GM13977 (cell line): ENCODE measurements around the gene GDI2.
"Not testable (repeated sequence)": the region's sequence is repeated elsewhere in the genome, so short reads cannot be mapped to it uniquely, and the experiment has no call there.

Source experiments
- DNase-seq: peaks from one replicate; pipeline ENCODE4 v3.0.0; 2012; ENCODE audit warnings: low spot score
- CTCF ChIP-seq: IDR thresholded peaks from 2 replicates; pipeline ENCODE4 v1.5.1; 2012; ENCODE audit warnings: mild to moderate bottlenecking, control low read depth; ENCODE audit not compliant: insufficient read depth; ENCODE audit errors: extremely low read depth, missing control alignments
- in situ Hi-C: fragments of 300-500 bp; cut with MboI; formaldehyde crosslinking; loops from one replicate; pipeline ENCODE4 v1.12.0; 2022; ENCODE audit warnings: low sequenced_read_pairs, low pct_unique_long_range_greater_than_20kb, mixed read lengths, inconsistent platforms; ENCODE audit not compliant: unreplicated experiment

GDI2 gene

GRCh38 chr10:5788969-5789368, 24.3 kb downstream of the GDI2 start:
- TF ChIP-seq CTCF: no peak
- DNase-seq: no peak
- in situ Hi-C loops: no loop called here

- in situ Hi-C loops: no loop called here
- no peak for TF ChIP-seq CTCF
- DNase-seq: no peak
These were observed 29.9 kb downstream of the GDI2 start for GRCh38 chr10:5783300-5783699.

GRCh38 chr10:5782174-5782573, 31.1 kb downstream of the GDI2 start:
- no peak for TF ChIP-seq CTCF
- in situ Hi-C loops: no loop called here
- DNase-seq: no peak

GRCh38 chr10:5779730-5780129, 33.5 kb downstream of the GDI2 start:
- no peak for TF ChIP-seq CTCF
- DNase-seq: no peak
- in situ Hi-C loops: no loop called here

GRCh38 chr10:5777758-5778157, 35.5 kb downstream of the GDI2 start:
- in situ Hi-C loops: not testable (repeated sequence)

GRCh38 chr10:5776881-5777197, 36.4 kb downstream of the GDI2 start:
- DNase-seq: no peak
- TF ChIP-seq CTCF: no peak
- in situ Hi-C loops: no loop called here

More at GRCh38 chr10:5777758-5778157, 35.5 kb downstream of the GDI2 start:
- not testable (repeated sequence) for DNase-seq

- DNase-seq: no peak
- no peak for TF ChIP-seq CTCF
- in situ Hi-C loops: no loop called here
These were observed 36.9 kb downstream of the GDI2 start for GRCh38 chr10:5776136-5776880.
